ENCODE data around the gene FBXL12.

DNA sequence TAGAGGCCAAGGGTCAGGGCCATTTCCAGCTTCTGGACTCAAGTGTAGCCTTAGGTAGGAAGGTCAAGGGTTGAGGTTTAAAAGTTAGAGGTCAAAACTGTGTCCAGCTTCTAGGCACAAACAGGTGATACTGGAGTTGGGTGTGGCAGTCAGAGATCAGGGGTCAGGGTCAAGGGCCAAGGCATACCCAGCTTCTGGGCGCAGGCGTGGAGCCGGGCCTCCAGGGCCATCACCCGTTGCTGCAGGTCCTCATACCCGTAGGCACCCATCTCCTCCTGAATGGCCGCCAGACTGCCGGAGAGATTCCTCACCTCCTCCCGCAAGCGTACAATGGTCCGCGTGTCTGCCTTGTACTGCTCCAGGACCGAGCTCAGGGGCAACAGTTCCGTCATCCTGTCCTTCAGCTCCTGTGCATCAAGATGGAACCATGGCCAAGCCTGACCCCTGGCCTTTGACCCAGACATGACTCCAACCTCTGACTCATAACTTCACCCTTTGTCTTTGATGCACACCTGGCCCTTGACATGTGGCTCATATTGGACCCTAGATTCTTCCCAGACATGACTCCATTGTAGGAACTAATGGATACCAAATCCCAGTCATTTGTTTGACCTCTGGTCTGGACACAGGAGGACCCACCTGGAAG, 38.3 kb upstream of the FBXL12 start:
- TF ChIP-seq, protein P1, sequence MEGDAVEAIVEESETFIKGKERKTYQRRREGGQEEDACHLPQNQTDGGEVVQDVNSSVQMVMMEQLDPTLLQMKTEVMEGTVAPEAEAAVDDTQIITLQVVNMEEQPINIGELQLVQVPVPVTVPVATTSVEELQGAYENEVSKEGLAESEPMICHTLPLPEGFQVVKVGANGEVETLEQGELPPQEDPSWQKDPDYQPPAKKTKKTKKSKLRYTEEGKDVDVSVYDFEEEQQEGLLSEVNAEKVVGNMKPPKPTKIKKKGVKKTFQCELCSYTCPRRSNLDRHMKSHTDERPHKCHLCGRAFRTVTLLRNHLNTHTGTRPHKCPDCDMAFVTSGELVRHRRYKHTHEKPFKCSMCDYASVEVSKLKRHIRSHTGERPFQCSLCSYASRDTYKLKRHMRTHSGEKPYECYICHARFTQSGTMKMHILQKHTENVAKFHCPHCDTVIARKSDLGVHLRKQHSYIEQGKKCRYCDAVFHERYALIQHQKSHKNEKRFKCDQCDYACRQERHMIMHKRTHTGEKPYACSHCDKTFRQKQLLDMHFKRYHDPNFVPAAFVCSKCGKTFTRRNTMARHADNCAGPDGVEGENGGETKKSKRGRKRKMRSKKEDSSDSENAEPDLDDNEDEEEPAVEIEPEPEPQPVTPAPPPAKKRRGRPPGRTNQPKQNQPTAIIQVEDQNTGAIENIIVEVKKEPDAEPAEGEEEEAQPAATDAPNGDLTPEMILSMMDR (conservative IDR thresholded peaks at IDR 0.05; ENCODE audit: low read depth, low read length), result no peak
- TF ChIP-seq BHLHE40 (IDR thresholded peaks at IDR 0.05; ENCODE audit: low read depth, low read length) (no peak), POLR2A (IDR thresholded peaks at IDR 0.05; ENCODE audit: low read depth, low read length) (no peak), RFX5 (IDR thresholded peaks at IDR 0.05; ENCODE audit: low read depth, low read length) (no peak), SMC3 (IDR thresholded peaks at IDR 0.05; ENCODE audit: low read depth, low read length) (no peak), CEBPB (IDR thresholded peaks at IDR 0.05; ENCODE audit: low read depth, low read length) (no peak), RAD21 (IDR thresholded peaks at IDR 0.05; ENCODE audit: low read length) (no peak), RCOR1 (IDR thresholded peaks at IDR 0.05; ENCODE audit: insufficient replicate concordance, low read length) (no peak), CHD1 (IDR thresholded peaks at IDR 0.05; ENCODE audit: low read depth, low read length) (no peak), MAZ (IDR thresholded peaks at IDR 0.05; ENCODE audit: borderline replicate concordance, low read depth, low read length) (no peak), FOS (IDR thresholded peaks at IDR 0.05; ENCODE audit: low read depth, low read length) (no peak), MXI1 (IDR thresholded peaks at IDR 0.05; ENCODE audit: borderline replicate concordance, low read depth, low read length) (no peak)
- TF ChIP-seq, protein P2, sequence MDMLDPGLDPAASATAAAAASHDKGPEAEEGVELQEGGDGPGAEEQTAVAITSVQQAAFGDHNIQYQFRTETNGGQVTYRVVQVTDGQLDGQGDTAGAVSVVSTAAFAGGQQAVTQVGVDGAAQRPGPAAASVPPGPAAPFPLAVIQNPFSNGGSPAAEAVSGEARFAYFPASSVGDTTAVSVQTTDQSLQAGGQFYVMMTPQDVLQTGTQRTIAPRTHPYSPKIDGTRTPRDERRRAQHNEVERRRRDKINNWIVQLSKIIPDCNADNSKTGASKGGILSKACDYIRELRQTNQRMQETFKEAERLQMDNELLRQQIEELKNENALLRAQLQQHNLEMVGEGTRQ (IDR thresholded peaks at IDR 0.05; ENCODE audit: low read depth, low read length), result no peak
- TF ChIP-seq, protein P3, sequence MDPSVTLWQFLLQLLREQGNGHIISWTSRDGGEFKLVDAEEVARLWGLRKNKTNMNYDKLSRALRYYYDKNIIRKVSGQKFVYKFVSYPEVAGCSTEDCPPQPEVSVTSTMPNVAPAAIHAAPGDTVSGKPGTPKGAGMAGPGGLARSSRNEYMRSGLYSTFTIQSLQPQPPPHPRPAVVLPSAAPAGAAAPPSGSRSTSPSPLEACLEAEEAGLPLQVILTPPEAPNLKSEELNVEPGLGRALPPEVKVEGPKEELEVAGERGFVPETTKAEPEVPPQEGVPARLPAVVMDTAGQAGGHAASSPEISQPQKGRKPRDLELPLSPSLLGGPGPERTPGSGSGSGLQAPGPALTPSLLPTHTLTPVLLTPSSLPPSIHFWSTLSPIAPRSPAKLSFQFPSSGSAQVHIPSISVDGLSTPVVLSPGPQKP (IDR thresholded peaks at IDR 0.05; ENCODE audit: borderline replicate concordance, low read depth, low read length), result no peak
